Left renal pelvis (tissue), 4 donors: ENCODE results near the gene ZNF735. TPM values are rescaled to one million over a fixed set of nuclear protein-coding genes. Genes with fewer than 3 reads are reported as not detected.
"Not testable (repeated sequence)": the region's sequence is repeated elsewhere in the genome, so short reads cannot be mapped to it uniquely, and the experiment has no call there.

Experiments used
- DNase-seq, 4 donors: peaks; one replicate each; pipeline ENCODE4 v3.0.0-alpha.2; 2013; ENCODE audit warnings: low read depth in 4 of 4, low spot score in 3 of 4
- polyA plus RNA-seq, 4 donors: library from polyadenylated mRNA; unstranded; fragments of 120-200 nt; gene quantifications; one replicate each; pipeline ENCODE4 v1.2.1, GENCODE V29; 2013; ENCODE audit not compliant: insufficient read length in 4 of 4

ZNF735 gene
- not detected for polyA plus RNA-seq

GRCh38 chr7:64206903-64207302 is at the start of gene ZNF735:
Gene ZNF735 (plus strand): TSS chr7:64207203. CDS start chr7:64207203, 0 bp downstream.
- no peak for DNase-seq

GRCh38 chr7:64170974-64171373 is 36.0 kb upstream of the ZNF735 start:
- DNase-seq = not testable (repeated sequence)

- no peak for DNase-seq
Observed at GRCh38 chr7:64174328-64174727, 32.7 kb upstream of the ZNF735 start.

GRCh38 chr7:64174941-64175340 is 32.1 kb upstream of the ZNF735 start:
- DNase-seq = no peak

GRCh38 chr7:64180989-64181388 is 26.0 kb upstream of the ZNF735 start:
- no peak for DNase-seq

- no peak for DNase-seq
Observed at GRCh38 chr7:64181586-64181985, 25.4 kb upstream of the ZNF735 start.

GRCh38 chr7:64182036-64182790 is 24.8 kb upstream of the ZNF735 start:
- no peak for DNase-seq

- DNase-seq = no peak
Observed at GRCh38 chr7:64183126-64183742, 23.8 kb upstream of the ZNF735 start.

GRCh38 chr7:64183827-64184372 is 23.1 kb upstream of the ZNF735 start:
- no peak for DNase-seq

GRCh38 chr7:64184376-64184775 is 22.6 kb upstream of the ZNF735 start:
- no peak for DNase-seq

GRCh38 chr7:64187408-64187807 is 19.6 kb upstream of the ZNF735 start:
- no peak for DNase-seq

- no peak for DNase-seq
Observed at GRCh38 chr7:64192148-64192704, 14.8 kb upstream of the ZNF735 start.

GRCh38 chr7:64192775-64193174 is 14.2 kb upstream of the ZNF735 start:
- no peak for DNase-seq

GRCh38 chr7:64219710-64220298 is 12.8 kb downstream of the ZNF735 start:
- not testable (repeated sequence) for DNase-seq

- DNase-seq = no peak
Observed at GRCh38 chr7:64223366-64223765, 16.4 kb downstream of the ZNF735 start.

GRCh38 chr7:64228174-64228573 is 21.2 kb downstream of the ZNF735 start, which contains the start of gene ZNF679:
Gene ZNF679 (plus strand): TSS chr7:64228474. CDS start chr7:64249118, 20,644 bp downstream.
- DNase-seq = not testable (repeated sequence)

GRCh38 chr7:64266341-64266919 is 59.4 kb downstream of the ZNF735 start:
- no peak for DNase-seq
